B cell (primary cell): ENCODE results near the gene A1BG.

Experiments
- EZH2 ChIP-seq: IDR thresholded peaks from 2 replicates; pipeline ENCODE4 v1.6.1; 2012; ENCODE audit warnings: borderline replicate concordance, low read depth, mild to moderate bottlenecking, moderate library complexity, low read length; ENCODE audit not compliant: insufficient read depth, poor library complexity, severe bottlenecking
- TF ChIP-seq, protein P1 (sequence below): fragments of 200-600 bp; IDR thresholded peaks from one replicate; pipeline ENCODE4 v1.8.0; 2022; ENCODE audit warnings: antibody characterized with exemption, mild to moderate bottlenecking

DNA sequence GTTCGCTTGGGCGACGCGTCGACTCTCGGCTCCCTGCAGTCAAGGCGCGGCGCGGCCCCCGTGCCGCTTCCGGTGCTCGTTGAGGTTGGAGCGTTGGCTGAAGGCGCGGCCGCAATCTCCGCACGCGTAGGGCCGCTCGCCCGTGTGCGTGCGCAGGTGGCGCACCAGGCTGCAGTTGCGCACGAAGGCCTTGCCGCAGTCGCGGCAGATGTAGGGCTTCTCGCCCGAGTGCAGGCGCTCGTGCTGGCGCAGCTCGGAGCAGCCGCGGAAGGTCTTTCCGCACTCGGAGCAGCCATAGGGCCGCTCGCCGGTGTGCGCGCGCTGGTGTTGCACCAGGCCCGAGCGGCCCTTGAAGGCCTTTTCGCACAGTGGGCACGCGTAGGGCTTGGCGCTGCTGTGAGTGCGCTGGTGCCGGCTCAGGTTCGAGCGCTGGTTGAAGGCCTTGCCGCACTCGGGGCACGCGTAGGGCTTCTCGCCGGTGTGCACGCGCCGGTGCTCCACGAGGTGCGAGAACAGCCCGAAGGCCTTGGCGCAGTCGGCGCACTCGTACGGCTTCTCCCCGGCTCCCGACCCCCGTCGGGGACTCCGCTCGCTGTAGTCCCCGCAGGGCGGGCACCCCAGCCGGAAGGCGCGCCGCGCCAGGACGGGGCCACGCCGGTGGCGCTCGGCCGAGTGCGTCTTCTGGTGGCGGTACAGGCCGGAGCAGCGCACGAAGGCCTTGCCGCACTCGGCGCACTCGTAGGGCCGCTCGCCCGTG, 14.6 kb upstream of the A1BG start:
- TF ChIP-seq, protein P1, sequence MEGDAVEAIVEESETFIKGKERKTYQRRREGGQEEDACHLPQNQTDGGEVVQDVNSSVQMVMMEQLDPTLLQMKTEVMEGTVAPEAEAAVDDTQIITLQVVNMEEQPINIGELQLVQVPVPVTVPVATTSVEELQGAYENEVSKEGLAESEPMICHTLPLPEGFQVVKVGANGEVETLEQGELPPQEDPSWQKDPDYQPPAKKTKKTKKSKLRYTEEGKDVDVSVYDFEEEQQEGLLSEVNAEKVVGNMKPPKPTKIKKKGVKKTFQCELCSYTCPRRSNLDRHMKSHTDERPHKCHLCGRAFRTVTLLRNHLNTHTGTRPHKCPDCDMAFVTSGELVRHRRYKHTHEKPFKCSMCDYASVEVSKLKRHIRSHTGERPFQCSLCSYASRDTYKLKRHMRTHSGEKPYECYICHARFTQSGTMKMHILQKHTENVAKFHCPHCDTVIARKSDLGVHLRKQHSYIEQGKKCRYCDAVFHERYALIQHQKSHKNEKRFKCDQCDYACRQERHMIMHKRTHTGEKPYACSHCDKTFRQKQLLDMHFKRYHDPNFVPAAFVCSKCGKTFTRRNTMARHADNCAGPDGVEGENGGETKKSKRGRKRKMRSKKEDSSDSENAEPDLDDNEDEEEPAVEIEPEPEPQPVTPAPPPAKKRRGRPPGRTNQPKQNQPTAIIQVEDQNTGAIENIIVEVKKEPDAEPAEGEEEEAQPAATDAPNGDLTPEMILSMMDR = no peak
- no peak for TF ChIP-seq EZH2
